Head of caudate nucleus (tissue), 42 donors: ENCODE results near the gene TSPOAP1.

Experiments
- DNase-seq, 42 donors: peaks; one replicate each; pipeline versions ENCODE4 v3.0.0 to v3.0.0-alpha.2; 2020 to 2021; ENCODE audit warnings: mixed read lengths in 7 of 42
- intact Hi-C: fragments of 100-400 bp; cut with DNase I; formaldehyde crosslinking; loops from one replicate; pipeline ENCODE4 v1.15.0; 2022

The TSPOAP1 gene

GRCh38 chr17:58322581-58323185 is 5.9 kb downstream of the TSPOAP1 start:
- DNase-seq: peak in 1 of 42 donors; percentile 4
- intact Hi-C loops: no loop called here

GRCh38 chr17:58321571-58322525 is 6.7 kb downstream of the TSPOAP1 start:
- DNase-seq: peak in 4 of 42 donors; percentile 6 to 49 (median 24)
- intact Hi-C loops: no loop called here

- peak in 3 of 42 donors; percentile 0 to 13 (median 9) for DNase-seq
Observed at GRCh38 chr17:58320570-58321323, 7.8 kb downstream of the TSPOAP1 start.

GRCh38 chr17:58320163-58320558 is 8.4 kb downstream of the TSPOAP1 start:
- peak in 3 of 42 donors; percentile 6 to 17 (median 10) for DNase-seq
- intact Hi-C loops: no loop called here

More at GRCh38 chr17:58320570-58321323, 7.8 kb downstream of the TSPOAP1 start:
- intact Hi-C loops: no loop called here

- peak in 7 of 42 donors; percentile 5 to 27 (median 12) for DNase-seq
Observed at GRCh38 chr17:58319173-58320162, 9.1 kb downstream of the TSPOAP1 start.

GRCh38 chr17:58318627-58319172 is 9.9 kb downstream of the TSPOAP1 start:
- DNase-seq: peak in 3 of 42 donors; percentile 3 to 12 (median 12)
- intact Hi-C loops: no loop called here

More at GRCh38 chr17:58319173-58320162, 9.1 kb downstream of the TSPOAP1 start:
- intact Hi-C loops: no loop called here

- DNase-seq: peak in 11 of 42 donors; percentile 1 to 32 (median 4)
- intact Hi-C loops: no loop called here
Observed at GRCh38 chr17:58318065-58318481, 10.5 kb downstream of the TSPOAP1 start.

- peak in 20 of 42 donors; percentile 13 to 57 (median 38) for DNase-seq
- intact Hi-C loops: no loop called here
Observed at GRCh38 chr17:58317421-58318064, 11.1 kb downstream of the TSPOAP1 start.

GRCh38 chr17:58316260-58316960 is 12.2 kb downstream of the TSPOAP1 start:
- intact Hi-C loops: no loop called here
- DNase-seq: peak in 17 of 42 donors; percentile 0 to 30 (median 6)

GRCh38 chr17:58315750-58316149 is 12.8 kb downstream of the TSPOAP1 start:
- intact Hi-C loops: no loop called here

GRCh38 chr17:58315281-58315711 is 13.3 kb downstream of the TSPOAP1 start:
- DNase-seq: peak in 15 of 42 donors; percentile 0 to 30 (median 7)
- intact Hi-C loops: no loop called here

More at GRCh38 chr17:58315750-58316149, 12.8 kb downstream of the TSPOAP1 start:
- DNase-seq: peak in 5 of 42 donors; percentile 1 to 19 (median 2)

GRCh38 chr17:58314706-58315015 is 13.9 kb downstream of the TSPOAP1 start:
- intact Hi-C loops: no loop called here
- peak in 17 of 42 donors; percentile 0 to 29 (median 8) for DNase-seq

- intact Hi-C loops: no loop called here
- DNase-seq: peak in 12 of 42 donors; percentile 1 to 28 (median 5)
Observed at GRCh38 chr17:58313815-58314705, 14.5 kb downstream of the TSPOAP1 start.

- intact Hi-C loops: no loop called here
- peak in 7 of 42 donors; percentile 3 to 47 (median 30) for DNase-seq
Observed at GRCh38 chr17:58312829-58313228, 15.8 kb downstream of the TSPOAP1 start.

- peak in 8 of 42 donors; percentile 5 to 37 (median 18) for DNase-seq
Observed at GRCh38 chr17:58312021-58312630, 16.5 kb downstream of the TSPOAP1 start.

More at GRCh38 chr17:58312021-58312630, 16.5 kb downstream of the TSPOAP1 start:
- intact Hi-C loops: no loop called here
